Measurements from ENCODE around the gene F11.

F11 gene

GRCh38 chr4:186249785-186250754 lies 15.9 kb upstream of the F11 start:
- no peak overlapping the region for H3K4me3 ChIP-seq (ENCODE audit: low read depth, low read length)
- in situ Hi-C loops (cut with HindIII; ENCODE audit: low sequenced_read_pairs), result no loop called here
- DNase-seq (ENCODE audit: low read depth), result no peak
- TF ChIP-seq CTCF (IDR thresholded peaks at IDR 0.05; ENCODE audit: low read depth, low read length, missing control alignments), result no peak

GRCh38 chr4:186250760-186251159 lies 15.2 kb upstream of the F11 start:
- DNase-seq (ENCODE audit: low read depth), result no peak
- no peak for TF ChIP-seq CTCF (IDR thresholded peaks at IDR 0.05; ENCODE audit: low read depth, low read length, missing control alignments)
- in situ Hi-C loops (cut with HindIII; ENCODE audit: low sequenced_read_pairs), result no loop called here
- no peak overlapping the region for H3K4me3 ChIP-seq (ENCODE audit: low read depth, low read length)

GRCh38 chr4:186255122-186255521 lies 10.9 kb upstream of the F11 start:
- in situ Hi-C loops (cut with HindIII; ENCODE audit: low sequenced_read_pairs), result no loop called here
- H3K4me3 ChIP-seq (ENCODE audit: low read depth, low read length), result no peak overlapping the region
- no peak for DNase-seq (ENCODE audit: low read depth)
- no peak for TF ChIP-seq CTCF (IDR thresholded peaks at IDR 0.05; ENCODE audit: low read depth, low read length, missing control alignments)

GRCh38 chr4:186258216-186258811 lies 7.7 kb upstream of the F11 start:
- in situ Hi-C loops (cut with HindIII; ENCODE audit: low sequenced_read_pairs), result no loop called here

GRCh38 chr4:186260117-186260503 lies 5.9 kb upstream of the F11 start:
- TF ChIP-seq CTCF (IDR thresholded peaks at IDR 0.05; ENCODE audit: low read depth, low read length, missing control alignments), result no peak
- in situ Hi-C loops (cut with HindIII; ENCODE audit: low sequenced_read_pairs), result no loop called here
- no peak for DNase-seq (ENCODE audit: low read depth)

More at GRCh38 chr4:186258216-186258811, 7.7 kb upstream of the F11 start:
- H3K4me3 ChIP-seq (ENCODE audit: low read depth, low read length), result no peak overlapping the region
- DNase-seq (ENCODE audit: low read depth), result no peak
- TF ChIP-seq CTCF (IDR thresholded peaks at IDR 0.05; ENCODE audit: low read depth, low read length, missing control alignments), result no peak

GRCh38 chr4:186260504-186261448 lies 5.2 kb upstream of the F11 start:
- no peak for DNase-seq (ENCODE audit: low read depth)
- TF ChIP-seq CTCF (IDR thresholded peaks at IDR 0.05; ENCODE audit: low read depth, low read length, missing control alignments), result no peak
- in situ Hi-C loops (cut with HindIII; ENCODE audit: low sequenced_read_pairs), result no loop called here
- no peak overlapping the region for H3K4me3 ChIP-seq (ENCODE audit: low read depth, low read length)

More at GRCh38 chr4:186260117-186260503, 5.9 kb upstream of the F11 start:
- H3K4me3 ChIP-seq (ENCODE audit: low read depth, low read length), result no peak overlapping the region
